GM15510 (cell line): ENCODE results near the gene PPP1R12C.

Source experiments
- POLR2A ChIP-seq: IDR thresholded peaks from 3 replicates; pipeline ENCODE4 v1.6.1; 2011; ENCODE audit warnings: borderline replicate concordance; ENCODE audit not compliant: insufficient read length; ENCODE audit errors: extremely low read depth

PPP1R12C gene

DNA sequence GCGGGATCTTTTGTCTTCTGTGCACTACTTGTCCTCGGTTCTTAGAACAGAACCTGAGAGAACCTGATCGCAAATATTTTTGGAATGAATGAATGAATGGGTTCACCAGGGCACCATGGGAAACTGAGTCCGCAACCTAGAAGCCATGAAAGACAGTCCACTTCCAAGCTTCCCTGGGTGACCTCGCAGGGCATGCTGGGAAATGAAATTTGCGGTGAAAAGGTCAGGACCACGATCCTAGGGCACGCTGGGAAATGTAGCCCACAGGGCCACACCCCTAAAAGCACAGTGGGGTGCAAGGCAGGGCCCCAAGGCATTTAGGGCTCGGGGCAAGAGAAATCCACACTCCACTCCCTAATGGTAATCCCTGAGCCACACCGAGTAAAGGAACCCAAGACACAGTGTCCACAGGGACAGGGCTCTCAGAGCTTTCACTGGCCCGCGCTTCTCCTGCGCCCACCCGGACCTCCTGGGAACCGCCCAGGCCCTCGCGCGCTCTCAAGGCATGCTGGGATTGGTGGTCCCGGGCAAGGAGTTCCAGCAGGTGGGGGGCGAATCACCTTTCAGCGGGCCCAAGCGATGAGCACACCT lies 1.1 kb upstream of the PPP1R12C start:
- TF ChIP-seq POLR2A = no peak

DNA sequence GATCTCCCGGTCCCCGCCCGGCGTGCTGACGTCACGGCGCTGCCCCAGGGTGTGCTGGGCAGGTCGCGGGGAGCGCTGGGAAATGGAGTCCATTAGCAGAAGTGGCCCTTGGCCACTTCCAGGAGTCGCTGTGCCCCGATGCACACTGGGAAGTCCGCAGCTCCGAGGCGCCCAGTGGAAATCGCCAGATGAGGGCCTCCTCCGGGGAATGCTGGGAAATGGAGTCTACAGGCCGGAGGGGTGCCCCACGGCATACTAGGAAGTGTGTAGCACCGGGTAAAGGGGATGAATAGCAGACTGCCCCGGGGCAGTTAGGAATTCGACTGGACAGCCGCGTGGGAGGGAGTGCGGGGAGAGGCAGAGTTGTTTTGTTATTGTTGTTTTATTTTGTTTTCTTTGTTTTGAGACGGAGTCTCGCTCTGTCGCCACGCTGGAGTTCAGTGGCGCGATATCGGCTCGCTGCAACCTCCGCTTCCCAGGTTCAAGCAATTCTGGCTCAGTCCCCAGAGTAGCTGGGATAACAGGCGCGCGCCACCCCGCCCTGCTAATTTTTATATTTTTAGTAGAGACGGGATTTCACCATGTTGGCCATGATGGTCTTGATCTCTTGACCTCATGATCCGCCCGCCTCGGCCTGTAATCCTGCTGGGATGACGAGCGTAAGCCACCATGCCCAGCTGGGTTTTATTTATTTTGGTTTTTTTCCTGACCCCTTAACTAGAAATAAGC lies 390 bp upstream of the PPP1R12C start:
- no peak for TF ChIP-seq POLR2A

DNA sequence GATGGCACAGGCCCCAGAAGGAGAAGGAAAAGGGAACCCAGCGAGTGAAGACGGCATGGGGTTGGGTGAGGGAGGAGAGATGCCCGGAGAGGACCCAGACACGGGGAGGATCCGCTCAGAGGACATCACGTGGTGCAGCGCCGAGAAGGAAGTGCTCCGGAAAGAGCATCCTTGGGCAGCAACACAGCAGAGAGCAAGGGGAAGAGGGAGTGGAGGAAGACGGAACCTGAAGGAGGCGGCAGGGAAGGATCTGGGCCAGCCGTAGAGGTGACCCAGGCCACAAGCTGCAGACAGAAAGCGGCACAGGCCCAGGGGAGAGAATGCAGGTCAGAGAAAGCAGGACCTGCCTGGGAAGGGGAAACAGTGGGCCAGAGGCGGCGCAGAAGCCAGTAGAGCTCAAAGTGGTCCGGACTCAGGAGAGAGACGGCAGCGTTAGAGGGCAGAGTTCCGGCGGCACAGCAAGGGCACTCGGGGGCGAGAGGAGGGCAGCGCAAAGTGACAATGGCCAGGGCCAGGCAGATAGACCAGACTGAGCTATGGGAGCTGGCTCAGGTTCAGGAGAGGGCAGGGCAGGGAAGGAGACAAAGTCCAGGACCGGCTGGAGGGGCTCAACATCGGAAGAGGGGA lies 1.1 kb downstream of the PPP1R12C start:
- peak; percentile 42 for TF ChIP-seq POLR2A

DNA sequence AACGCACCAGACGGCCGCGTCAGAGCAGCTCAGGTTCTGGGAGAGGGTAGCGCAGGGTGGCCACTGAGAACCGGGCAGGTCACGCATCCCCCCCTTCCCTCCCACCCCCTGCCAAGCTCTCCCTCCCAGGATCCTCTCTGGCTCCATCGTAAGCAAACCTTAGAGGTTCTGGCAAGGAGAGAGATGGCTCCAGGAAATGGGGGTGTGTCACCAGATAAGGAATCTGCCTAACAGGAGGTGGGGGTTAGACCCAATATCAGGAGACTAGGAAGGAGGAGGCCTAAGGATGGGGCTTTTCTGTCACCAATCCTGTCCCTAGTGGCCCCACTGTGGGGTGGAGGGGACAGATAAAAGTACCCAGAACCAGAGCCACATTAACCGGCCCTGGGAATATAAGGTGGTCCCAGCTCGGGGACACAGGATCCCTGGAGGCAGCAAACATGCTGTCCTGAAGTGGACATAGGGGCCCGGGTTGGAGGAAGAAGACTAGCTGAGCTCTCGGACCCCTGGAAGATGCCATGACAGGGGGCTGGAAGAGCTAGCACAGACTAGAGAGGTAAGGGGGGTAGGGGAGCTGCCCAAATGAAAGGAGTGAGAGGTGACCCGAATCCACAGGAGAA lies 1.9 kb downstream of the PPP1R12C start:
- no peak for TF ChIP-seq POLR2A

DNA sequence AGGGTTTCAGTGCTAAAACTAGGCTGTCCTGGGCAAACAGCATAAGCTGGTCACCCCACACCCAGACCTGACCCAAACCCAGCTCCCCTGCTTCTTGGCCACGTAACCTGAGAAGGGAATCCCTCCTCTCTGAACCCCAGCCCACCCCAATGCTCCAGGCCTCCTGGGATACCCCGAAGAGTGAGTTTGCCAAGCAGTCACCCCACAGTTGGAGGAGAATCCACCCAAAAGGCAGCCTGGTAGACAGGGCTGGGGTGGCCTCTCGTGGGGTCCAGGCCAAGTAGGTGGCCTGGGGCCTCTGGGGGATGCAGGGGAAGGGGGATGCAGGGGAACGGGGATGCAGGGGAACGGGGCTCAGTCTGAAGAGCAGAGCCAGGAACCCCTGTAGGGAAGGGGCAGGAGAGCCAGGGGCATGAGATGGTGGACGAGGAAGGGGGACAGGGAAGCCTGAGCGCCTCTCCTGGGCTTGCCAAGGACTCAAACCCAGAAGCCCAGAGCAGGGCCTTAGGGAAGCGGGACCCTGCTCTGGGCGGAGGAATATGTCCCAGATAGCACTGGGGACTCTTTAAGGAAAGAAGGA lies 2.8 kb downstream of the PPP1R12C start:
- no peak for TF ChIP-seq POLR2A

DNA sequence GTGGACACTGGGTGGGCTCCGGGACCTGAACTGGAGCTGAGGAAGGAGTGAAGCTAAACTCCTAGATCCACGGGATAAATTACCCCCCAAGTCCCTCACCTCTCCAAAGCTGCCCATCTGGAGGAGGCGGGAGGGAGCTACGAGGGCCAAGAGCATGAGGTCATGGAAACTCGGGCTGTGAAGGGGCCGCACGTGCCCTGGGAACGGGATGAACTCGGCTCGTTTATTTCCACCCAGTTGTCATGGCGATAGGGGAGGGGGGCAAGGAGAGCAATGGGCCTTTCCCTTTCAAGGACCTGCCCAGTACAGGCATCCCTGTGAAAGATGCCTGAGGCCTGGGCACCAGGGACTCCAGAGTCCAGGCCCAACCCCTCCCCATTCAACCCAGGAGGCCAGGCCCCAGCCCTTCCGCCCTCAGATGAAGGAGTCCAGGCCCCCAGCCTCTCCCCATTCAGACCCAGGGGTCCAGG lies 3.8 kb downstream of the PPP1R12C start:
- no peak for TF ChIP-seq POLR2A

DNA sequence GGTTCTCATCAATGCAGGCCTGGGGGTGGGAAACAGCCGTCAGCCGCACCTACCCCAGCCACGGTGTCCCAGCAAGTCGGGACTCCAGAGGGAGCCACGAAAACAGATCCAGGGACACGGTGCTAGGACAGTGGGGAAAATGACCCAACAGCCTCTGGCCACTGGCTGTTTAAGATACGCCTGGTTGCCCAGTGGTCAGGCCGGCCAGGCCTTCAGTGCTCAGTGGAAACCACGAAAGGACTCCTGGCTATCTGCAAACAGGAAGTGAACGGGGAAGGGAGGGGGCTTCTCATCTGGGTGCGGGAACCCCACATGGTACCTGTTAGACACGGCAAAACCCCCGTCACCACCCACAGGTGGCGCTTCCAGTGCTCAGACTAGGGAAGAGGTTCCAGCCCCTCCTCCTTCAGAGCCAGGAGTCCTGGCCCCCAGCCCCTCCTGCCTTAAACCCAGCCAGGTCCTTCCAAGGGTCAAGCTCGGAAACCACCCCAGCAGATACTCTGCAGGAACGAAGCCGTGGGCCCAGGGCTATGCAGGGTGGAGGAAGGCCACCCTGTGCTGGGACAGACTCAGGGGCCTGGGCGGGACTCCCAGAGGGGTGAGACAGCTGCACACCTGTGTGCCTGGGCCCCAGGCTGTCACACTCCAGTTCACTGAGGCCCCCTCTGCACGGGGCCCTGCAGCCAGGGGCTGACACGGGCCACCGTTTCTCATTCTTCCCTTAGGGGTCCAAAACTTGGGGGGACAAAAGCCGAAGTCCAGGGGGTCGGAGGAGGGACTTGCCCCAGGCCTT lies 4.5 kb downstream of the PPP1R12C start:
- no peak for TF ChIP-seq POLR2A

DNA sequence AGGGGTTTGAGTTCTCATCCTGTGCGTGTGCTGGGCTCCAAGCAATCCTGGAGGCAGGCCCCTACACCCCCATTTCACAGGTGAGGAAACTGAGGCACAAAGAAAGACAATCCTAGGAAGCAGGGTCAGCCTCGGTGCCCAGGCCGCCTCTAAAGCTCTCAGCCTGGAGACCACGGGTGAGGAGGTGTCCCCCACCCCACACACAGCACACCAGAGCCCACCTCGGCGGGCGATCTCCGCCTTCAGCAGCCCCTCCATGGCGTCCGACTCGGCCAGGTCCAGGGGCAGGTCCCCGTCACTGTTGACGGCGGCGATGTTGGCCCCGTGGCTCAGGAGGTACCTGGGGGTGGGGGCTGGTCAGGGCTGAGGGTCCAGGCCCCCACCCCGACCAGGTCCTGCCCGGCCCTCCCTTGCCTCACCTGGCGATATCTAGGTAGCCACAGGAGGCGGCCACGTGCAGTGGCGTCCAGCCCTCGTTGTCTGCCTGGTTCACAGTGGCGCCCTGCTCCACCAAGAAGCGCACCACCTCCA lies 5.1 kb downstream of the PPP1R12C start:
- TF ChIP-seq POLR2A = no peak

DNA sequence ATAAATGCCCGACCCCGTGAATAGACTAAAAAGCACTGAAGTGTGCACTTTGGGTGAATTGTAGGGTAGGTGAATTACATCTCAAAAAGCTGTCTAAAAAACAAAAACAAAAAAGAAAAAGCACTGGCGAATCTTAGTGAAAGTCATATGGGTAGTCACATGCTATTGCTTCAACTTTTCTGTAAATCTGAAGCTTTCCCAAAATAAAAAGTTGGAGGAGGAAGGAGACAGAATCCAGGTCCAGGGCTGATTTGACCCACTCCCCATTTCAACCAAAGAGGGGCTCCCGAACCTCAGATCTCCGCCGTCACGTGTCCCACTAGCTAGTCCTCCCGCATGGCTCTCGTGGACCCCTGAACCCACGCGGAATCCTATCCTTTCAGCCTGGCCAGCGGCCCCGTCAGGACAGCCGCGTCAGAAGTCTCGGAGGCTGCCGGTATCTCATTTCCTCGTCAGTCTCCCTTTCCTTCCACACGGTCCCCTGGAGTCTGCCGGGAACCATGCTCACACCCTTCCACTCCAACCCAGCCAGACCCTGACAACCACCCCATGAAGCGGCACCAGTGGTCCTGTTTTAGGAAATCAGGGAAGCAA lies 6.1 kb downstream of the PPP1R12C start:
- TF ChIP-seq POLR2A = no peak

DNA sequence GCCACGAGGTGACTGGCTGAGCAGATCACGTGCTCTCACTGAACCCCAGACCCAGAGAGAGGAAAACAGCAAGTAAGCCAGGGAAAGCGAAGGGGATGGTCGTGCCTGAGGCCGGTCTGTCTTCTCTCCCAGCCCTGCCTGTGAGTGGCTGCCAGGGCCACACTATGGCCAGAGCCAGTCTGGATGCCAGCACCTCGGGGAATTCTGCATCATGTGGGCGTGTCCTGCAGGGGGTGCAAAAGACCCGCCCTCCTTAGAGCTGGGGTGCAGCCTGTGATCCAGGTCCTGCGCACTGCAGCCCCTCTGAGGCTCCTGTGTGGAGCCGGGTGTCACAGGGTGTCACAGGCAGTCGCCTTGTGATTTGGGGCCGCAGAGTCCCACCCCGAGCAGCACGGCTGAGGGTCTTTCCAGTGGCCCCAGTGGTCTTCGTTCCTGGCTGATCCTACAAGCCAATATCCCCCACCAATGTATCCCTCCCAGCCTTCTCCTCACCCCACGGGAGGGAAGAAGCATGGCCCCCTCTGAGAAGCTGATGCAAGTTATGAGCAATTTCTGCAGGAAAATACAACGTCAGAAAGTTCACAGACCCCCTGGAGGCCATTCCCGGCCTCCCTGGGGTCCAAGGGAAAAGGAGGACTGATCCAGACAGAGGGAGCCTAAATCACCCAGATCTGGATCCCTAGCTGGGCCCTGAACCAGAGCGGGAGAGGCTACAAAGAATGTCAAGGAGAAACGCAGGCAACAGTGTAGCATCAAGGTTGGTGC lies 7.7 kb downstream of the PPP1R12C start:
- no peak for TF ChIP-seq POLR2A

DNA sequence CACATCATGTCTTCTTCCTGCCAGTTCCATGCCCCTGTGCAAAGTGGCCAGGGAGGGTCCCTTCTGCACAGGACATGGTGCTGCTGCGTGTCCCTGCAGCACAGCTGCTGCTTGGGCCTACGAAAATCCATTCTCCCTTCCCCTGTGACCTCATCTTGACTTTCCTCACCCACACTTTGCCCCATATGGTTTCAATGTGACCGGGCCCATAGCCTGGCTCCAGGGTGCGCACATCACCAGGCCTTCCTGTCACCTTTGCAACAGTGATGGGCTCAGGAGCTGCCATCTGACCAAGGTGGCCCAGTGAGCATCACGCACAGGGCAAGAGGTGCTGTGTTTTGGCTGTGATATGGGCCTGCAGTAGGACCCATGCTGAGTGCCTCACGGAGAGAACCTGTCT lies 10.8 kb downstream of the PPP1R12C start:
- no peak for TF ChIP-seq POLR2A

DNA sequence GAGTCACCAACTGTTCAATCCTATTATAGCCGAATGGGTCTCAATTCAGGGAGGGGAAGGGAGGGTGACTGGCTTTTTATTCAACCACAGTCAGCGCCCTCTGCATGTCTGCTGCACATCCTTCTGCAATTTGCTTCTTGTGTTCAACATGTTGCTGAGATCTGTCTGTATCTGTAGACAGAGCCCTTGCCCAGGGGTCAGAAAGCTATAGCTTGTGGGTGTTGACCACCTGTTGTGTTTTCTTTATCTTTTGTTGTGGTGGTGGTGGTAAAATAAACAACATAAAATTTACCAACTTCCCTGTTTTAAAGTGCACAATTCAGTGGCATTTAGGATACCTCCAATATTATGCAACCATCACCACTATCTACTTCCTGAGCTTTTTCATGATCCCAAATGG lies 12.2 kb downstream of the PPP1R12C start:
- TF ChIP-seq POLR2A = no peak

DNA sequence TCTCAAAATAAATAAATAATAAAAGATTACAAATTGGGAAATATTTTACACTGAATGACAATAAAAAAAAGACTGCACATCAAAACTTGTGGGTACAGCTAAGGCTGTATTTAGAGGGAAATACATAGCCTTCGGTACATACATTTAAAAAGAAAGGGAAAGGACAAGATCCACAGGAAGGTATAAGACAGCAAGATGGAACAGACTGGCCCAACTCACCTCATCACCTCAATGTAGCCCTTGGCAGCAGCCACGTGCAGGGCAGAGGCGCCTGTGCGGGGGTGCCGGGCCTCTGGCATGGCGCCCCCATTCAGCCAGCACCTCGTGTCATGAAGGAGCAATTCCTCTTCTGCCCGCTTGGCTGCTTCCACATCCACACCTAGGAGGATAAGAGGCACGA lies 14.2 kb downstream of the PPP1R12C start:
- no peak for TF ChIP-seq POLR2A
